NCI-H69 (cell line): ENCODE measurements around the gene PURB.
"Not testable (repeated sequence)": the region's sequence is repeated elsewhere in the genome, so short reads cannot be mapped to it uniquely, and the experiment has no call there.

Source experiments
- DNase-seq: peaks from one replicate; lab custom pipeline; 2025; lab: John Stamatoyannopoulos, UW

The PURB gene

GRCh38 chr7:44891791-44892190 lies 6.5 kb upstream of the PURB start:
- DNase-seq, result no peak

GRCh38 chr7:44891372-44891771 lies 6.0 kb upstream of the PURB start:
- DNase-seq, result no peak

DNA sequence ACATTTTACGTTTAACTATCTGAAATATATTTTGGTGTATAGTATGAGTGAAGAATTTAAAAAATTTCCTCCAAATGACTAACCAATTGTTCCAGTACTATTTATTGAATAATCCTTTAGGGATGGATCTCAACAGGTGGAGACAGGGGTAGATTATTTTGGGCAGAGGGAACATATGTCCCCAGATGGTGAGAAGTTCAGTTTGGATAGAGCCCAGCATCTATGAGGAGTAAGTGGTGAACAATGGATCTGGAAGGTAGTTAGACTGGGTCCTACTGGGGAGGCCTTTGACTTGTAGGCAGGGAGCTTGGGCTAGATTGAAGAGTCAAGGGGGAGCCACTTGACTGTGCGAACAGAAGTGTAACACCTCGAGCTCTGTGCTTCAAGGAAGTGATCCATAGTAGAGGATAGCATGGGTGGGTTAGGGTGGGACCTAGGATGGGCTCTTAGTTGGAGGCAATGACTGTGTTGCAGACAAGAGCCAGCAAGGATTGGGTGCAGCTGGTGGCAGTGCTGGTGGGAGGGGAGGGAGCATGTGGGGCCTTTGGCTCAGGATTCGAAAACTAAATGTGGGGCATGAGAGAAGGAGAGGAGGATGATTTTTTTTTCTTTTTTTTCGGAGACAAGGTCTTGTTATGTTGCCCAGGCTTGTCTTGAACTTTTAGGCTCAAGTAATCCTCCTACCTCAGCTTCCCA lies 3.9 kb upstream of the PURB start:
- no peak for DNase-seq

GRCh38 chr7:44887293-44887692 lies 2.0 kb upstream of the PURB start:
- no peak for DNase-seq

DNA sequence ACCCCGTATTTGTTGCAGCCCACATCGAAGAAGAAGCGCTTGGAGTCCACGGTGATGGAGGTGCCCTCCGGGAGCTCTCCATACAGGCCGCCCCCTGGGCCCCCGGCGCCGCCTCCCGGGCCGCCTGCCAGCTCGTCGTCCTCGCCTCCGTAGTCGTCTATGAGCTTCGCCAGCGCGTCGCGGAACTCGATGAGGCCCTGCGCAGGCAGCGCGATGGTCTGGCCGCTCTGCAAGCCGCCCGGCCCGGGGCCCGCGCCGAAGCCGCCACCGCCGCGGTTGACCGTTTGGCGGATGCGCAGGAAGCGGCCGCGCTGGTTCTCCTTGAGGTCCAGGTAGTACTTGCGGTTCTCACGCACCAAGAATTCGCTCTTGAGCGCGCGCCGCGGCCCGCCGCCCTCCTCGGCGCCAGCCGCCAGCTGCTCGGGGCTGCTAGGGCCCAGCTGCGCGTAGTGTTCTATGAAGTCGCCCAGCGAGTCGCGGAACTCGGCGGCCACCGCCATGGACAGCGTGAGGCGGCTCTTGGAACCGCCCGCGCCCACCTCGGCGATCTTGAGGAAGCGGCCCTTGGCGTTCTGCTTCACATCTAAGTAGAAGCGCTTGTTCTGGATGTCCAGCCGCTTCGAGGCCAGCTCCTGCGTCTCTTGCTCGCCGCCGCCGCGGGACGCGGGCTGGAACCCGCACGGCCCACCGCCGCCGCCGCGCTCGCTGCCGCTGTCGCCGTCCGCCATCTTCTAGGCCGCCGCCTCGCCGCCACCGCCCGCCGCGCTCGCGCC lies 523 bp downstream of the PURB start:
- peak; percentile 78 for DNase-seq

- DNase-seq, result peak; percentile 31
Observed at GRCh38 chr7:44883961-44884620, 1.2 kb downstream of the PURB start.

DNA sequence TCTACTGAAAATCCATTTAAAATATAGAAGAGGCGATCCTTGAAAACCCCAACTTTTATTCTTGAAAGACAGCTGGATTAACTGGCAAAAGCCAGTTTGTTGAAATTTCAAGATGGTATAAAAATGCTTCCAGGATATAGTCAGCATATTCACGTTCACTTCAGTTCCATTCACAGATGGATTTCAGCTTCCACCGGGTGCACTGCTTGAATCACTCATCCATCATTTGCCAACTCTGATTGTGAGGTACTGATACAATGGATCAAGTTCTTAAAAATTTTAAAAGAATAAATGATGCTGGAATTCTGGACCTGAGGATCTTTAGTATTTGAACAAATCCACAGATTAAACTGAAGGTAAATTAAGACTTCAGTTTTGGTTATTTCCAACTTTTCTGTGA lies 2.4 kb downstream of the PURB start:
- DNase-seq, result no peak

DNA sequence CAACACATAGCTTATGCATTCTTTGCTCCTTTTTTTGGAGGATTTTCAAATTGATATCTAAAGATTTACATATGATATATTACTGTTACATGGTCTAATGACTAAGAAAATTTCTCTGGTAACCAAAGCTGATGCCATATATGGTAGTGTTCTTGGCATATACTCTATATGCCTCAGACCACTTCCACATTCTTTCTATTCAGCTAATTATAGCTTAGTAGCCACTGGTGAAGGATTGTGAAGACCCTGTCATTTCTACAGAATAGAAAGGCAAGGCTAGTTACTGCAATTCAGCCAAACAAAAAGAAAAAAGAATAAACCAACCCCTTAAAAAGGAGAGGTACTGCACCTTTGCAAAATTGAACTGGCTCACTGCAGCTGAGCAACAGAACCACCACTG lies 3.7 kb downstream of the PURB start:
- peak; percentile 56 for DNase-seq

- no peak for DNase-seq
Observed at GRCh38 chr7:44881066-44881600, 4.2 kb downstream of the PURB start.

GRCh38 chr7:44880317-44881018 lies 4.9 kb downstream of the PURB start:
- DNase-seq, result peak; percentile 33

DNA sequence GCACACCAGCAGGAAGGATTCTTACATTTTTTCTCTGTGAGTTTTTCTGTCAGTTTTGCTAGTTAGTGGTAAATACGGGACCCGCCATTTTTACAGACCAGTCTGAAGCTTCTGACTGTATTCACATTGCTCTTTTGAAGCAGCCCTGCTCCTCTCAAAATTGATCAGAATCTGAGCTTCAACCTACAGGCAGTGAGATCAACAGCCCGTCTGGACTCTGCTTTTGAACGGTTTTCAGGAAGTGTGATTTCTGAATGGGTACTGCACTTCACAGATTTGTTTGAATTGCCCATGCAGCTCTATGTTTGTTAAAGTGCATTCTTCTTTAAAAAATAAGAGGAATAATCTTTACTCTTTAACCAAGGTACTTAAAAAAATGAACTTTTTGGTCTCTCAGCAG lies 8.9 kb downstream of the PURB start:
- no peak for DNase-seq

- DNase-seq, result no peak
Observed at GRCh38 chr7:44875241-44875640, 10.1 kb downstream of the PURB start.

DNA sequence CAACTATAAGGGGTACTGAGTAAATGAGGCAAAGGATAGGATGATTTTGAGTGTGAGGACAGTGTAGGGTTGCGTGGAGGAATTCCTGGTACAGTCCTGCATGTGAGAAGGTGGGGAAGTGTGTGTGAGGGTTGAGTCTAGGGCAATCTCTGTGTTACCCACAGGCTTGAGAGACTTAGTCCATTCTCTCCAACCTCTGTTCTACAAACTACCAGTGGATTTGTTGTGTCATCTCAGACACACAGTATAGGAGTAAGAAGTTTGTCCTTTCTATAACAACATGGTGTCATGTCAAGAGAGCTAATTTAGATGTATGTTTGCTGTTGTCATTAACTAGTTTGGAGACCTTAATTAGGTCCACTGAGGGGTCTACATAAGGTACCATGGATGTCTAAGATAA lies 12.5 kb downstream of the PURB start:
- no peak for DNase-seq

DNA sequence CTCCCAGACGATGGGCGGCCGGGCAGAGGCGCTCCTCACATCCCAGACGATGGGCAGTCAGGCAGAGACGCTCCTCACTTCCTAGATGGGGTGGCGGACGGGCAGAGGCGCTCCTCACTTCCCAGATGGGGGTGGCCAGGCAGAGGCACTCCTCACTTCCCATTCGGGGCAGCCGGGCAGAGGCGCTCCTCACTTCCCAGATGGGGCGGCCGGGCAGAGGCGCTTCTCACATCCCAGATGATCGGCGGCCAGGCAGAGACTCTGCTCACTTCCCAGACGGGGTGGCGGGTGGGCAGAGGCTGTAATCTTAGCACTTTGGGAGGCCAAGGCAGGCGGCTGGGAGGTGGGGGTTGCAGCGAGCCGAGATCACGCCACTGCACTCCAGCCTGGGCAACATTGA lies 13.4 kb downstream of the PURB start:
- DNase-seq, result not testable (repeated sequence)

- DNase-seq, result not testable (repeated sequence)
Observed at GRCh38 chr7:44870780-44871179, 14.6 kb downstream of the PURB start.

- not testable (repeated sequence) for DNase-seq
Observed at GRCh38 chr7:44870336-44870735, 15.0 kb downstream of the PURB start.

GRCh38 chr7:44867073-44867995 lies 18.0 kb downstream of the PURB start:
- DNase-seq, result peak; percentile 7

- not testable (repeated sequence) for DNase-seq
Observed at GRCh38 chr7:44861949-44862348, 23.4 kb downstream of the PURB start.

DNA sequence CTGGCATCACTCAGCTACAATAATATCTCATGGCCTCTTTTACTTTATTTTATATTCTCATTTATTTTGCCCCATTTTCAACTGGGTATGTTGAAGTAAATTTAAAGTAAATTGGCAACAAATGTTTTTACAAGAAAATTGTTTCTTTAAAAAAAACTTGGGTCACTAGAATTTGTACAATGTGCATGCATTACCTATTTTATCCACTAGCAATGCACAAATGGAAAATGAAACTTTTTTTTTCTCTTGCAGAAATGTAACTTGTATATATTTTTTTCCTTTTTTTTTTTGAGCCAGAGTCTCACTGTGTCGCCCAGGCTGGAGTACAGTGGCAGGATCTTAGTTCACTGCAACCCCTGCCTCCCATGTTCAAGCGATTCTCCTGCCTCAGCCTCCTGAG lies 27.2 kb downstream of the PURB start:
- DNase-seq, result no peak

DNA sequence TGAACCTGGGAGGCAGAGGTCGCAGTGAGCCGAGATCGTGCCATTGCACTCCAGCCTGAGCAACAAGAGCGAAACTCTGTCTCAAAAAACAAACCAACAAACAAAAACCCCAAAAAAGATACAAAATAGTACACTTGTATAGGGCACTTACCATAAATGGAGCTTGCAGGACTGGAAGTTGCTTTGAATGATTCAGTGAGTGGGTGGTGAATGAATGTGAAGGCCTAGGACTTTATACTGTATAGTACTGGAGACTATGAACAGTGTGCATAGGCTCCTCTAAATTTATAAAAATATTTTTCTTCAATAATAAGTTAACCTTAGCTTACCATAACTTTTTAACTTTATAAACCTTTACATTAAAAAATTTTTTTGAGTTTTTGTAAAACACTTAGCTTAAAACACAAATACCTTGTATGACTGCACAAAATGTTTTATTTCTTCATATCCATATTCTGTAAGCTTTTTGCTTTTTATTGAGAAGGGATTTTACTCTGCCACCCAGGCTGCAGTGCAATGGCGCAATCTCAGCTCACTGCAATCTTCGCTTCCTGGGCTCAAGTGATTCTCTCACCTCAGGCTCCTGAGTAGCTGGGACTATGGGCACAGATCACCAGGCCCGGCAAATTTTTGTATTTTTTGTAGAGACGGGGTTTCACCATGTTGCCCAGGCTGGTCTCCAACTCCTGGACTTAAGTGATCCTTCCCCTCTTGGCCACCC lies 30.5 kb downstream of the PURB start:
- DNase-seq, result no peak
